ENCODE data around the gene KCNK3. TPM values are rescaled to one million over a fixed set of nuclear protein-coding genes. Genes with fewer than 3 reads are reported as not detected.
A peak's percentile ranks its signal among the peaks of the same experiment; 100 is the strongest.
"Not testable (repeated sequence)": the region's sequence is repeated elsewhere in the genome, so short reads cannot be mapped to it uniquely, and the experiment has no call there.

The KCNK3 gene
- total RNA-seq, 1 donor from 2014 or later = 4.1 TPM

DNA sequence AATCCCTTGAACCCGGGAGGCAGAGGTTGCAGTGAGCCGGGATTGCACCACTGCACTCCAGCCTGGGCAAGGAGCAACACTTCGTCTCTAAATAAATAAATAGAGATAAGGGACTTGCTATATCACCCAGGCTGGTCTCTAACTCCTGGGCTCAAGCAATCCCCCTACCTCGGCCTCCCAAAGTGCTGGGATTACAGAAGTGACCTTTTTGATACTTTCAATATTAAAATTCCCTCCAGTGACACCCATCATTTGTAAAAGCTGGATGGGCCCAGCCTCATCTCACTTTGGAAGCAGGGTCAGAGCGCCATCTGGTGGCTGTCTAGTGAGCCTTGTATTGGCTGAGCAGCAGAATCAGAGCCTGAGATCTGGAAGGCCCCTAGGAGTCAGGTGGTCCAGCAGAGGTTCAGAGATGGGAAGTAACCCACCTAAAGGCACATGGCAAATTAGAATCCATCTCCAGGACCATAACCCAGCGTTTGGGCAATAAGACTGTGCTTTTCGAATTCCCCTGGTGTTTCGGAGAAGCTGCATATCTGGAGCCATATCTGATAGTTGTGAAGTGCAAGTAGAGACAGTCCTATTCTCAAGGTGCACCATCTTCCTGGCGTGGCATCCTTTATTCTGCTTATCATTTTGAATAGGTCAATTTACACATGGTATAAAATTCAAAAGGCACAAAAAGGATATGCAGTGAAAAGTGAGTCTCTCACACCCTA lies 53.2 kb downstream of the KCNK3 start:
- DNase-seq (ENCODE audit: low spot score in 2 of 2) (peak in 1 of 2 donors; percentile 72), FAIRE-seq (no peak)

DNA sequence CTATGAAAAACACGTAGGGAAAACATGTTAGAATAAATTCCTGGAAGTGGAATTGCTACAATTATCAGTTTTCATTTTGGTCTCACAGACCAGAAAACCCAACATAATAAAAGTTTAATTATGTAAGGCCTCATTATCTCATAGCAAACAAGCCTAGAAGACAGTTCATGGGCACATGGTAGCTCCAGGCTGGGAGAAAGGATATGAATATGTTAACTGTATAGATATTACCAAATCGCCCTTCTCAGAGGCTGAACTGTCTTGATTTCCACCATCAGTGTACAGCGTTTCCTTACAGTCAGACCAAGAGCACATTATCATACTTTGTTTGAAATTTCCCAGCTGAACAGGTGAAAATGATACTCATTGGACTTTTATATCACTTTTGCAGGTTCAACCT lies 54.4 kb downstream of the KCNK3 start:
- FAIRE-seq = no peak
- no peak for DNase-seq (ENCODE audit: low spot score in 2 of 2)

DNA sequence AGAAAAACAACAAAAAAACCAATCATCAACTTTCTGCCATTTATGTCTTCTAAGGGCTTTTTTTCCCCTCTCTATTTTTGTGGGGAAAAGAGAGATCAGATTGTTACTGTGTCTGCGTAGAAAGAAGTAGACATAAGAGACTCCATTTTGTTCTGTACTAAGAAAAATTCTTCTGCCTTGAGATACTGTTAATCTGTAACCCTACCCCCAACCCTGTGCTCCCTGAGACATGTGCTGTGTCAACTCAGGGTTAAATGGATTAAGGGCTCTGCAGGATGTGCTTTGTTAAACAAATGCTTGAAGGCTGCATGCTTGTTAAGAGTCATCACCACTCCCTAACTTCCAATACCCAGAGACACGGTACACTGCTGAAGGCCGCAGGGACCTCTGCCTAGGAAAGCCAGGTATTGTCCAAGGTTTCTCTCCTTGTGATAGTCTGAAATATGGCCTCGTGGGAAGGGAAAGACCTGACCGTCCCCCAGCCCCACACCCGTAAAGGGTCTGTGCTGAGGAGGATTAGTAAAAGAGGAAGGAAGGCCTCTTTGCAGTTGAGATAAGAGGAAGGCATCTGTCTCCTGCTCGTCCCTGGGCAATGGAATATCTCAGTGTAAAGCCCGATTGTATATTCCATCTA lies 57.4 kb downstream of the KCNK3 start:
- FAIRE-seq; DNase-seq (ENCODE audit: low spot score in 2 of 2): not testable (repeated sequence)

DNA sequence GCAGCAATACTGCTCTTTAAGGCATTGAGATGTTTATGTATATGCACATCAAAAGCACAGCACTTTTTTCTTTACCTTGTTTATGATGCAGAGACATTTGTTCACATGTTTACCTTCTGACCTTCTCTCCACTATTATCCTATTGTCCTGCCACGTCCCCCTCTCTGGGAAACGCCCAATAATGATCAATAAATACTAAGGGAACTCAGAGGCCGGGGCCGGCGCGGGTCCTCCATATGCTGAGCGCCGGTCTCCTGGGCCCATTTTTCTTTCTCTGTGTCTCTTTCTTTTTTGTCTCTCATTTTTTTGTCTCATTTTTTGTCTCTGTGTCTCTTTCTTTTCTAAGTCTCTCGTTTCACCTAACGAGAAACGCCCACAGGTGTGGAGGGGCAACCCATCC lies 57.9 kb downstream of the KCNK3 start:
- DNase-seq (ENCODE audit: low spot score in 2 of 2); FAIRE-seq: not testable (repeated sequence)

DNA sequence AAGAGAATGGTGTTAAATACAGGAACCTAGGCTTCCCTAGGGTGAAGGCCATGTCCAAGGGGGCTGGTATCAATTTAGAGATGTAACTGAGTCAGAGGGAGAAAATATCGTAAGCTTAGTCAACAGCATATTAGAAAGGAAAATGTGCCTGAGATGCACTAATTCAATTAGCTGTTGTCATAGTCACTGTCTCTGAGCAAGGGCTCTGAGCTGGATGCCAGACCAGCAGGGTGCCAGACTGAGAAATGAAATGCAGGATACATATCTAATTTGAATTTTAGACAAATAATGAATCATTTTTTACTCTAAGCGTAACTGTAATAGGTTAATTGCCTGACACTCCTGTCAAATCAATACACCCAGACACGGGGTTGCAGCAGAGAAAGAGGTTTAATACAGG lies 60.1 kb downstream of the KCNK3 start:
- FAIRE-seq = no peak
- DNase-seq (ENCODE audit: low spot score in 2 of 2) = no peak

DNA sequence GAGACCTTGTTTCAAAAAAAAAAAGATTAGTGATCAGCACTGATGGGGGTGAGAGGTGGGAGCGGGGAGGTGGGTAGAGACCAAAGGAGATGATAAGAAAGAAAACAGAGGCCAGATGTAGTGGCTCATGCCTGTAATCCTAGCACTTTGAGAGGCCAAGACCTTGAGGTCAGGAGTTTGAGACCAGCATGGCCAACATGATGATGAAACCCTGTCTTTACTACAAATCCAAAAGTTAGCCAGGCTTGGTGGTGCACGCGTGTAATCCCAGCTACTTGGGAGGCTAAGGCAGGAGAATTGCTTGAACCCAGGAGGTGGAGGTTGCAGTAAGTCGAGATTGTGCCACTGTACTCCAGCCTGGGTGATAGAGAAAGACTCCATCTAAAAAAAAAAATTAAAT lies 62.0 kb downstream of the KCNK3 start:
- FAIRE-seq (no peak), DNase-seq (ENCODE audit: low spot score in 2 of 2) (no peak)

DNA sequence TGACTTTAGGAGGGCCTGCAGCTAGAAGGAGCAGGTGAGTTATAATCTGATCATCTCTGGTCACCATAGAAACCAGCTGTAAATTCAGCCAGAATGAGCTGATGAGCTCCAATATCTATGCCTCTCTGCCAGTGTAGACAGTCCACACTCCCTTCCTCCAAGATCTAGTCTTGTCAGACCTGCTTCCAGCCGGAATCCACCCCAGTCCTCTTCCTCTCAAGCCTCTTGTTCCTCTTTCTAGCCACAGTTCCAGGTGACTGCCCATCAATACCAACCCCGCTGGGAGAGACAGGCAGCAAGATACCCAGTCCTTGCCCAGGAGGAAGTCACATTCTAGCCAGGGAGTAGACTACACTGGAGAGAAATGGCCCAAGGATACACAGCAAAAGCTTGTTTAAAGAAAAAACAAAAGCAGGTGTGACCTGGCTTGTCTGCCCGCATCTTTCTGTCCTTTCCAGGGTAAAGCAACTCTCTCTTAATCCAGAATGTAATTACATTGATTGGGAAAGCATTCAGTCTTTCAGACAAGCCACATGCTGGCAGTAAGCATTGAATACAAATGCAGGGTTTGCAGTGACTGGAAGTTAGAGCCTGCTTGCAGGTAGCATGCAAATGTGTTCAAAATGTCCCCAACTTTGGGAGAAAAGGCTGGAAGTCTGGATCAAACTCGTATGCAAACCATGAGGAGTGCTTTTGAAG lies 62.6 kb downstream of the KCNK3 start:
- DNase-seq (ENCODE audit: low spot score in 2 of 2) (no peak), FAIRE-seq (no peak)

DNA sequence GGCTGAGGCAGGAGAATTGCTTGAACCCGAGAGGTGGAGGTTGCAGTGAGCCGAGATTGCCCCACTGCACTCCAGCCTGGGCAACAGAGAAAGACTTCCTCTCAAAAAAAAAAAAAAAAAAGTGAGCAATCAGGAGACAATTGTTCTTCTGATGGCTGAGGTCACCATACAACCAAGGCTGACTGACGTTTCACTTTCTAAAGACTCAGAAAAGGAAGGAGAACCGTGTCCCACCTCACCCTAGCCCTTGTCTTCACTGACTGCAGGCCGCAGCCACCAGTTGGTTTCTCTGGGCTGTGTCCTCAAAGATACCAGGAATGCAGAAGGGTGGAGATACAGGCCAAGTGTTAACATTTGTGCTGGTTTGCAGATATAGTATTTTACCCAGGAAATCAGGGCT lies 63.8 kb downstream of the KCNK3 start:
- FAIRE-seq (no peak), DNase-seq (ENCODE audit: low spot score in 2 of 2) (no peak)

DNA sequence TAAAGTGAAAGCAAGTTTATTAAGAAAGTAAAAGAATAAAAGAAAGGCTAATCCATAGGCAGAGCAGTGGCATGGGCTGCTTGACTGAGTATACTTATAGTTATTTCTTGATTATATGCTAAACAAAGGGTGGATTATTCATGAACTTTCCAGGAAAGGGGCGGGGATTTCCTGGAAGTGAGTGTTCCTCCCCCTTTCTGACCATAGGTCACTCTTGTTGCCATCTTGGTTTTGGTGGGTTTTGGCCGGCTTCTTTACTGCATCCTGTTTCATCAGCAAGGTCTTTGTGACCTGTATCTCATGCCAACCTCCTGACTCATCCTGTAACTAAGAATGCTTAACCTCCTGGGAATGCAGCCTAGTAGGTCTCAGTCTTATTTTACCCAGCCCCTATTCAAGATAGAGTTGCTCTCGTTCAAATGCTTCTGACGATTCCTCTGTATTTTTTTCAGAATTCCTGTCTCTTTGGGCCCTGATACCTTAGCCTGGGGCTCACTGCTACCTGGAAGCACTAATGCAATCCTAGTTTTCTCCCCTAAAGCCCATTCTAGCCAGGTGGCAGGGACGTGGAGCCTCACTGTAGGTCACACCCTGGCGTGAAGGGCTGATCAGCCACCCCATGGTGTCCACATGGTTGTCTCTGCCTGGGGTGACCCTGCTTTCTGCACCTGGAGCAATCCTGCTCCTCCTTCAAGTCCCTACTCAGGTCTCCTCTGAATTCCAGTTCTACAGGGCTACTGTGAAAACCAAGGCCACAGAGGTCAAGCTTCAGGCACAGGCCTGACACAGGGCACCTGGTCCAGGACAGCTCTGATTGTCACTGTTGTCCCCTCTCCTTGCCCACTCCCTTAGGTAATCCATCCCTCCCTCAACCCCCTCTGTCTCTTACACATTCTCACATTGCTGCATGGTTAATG lies 65.6 kb downstream of the KCNK3 start:
- FAIRE-seq = no peak
- no peak for DNase-seq (ENCODE audit: low spot score in 2 of 2)

DNA sequence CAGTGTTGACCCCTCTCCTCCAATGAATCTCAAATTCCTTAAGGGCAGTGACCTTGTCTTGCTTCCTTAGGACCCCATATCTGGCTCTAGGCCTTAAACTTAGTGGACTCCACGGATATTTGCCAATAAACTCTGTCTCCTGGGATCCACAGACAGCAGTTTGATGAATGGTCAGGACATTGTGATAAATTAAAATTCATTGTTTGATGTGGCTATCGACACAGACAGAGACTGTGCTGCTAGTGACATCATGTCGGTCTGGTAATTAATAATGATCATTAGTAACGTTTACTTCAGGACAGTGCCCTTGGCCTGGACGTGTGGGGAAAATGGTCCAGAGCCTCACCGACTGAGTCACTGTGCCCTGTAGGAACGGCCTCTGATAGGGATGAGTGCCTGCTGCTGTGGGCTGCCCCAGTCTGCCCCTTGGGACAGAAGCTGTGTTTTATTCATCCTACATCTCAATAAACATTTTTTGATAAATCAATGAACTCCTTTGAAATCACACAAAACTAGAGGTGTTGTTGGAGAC lies 66.3 kb downstream of the KCNK3 start:
- FAIRE-seq (no peak), DNase-seq (ENCODE audit: low spot score in 2 of 2) (no peak)

DNA sequence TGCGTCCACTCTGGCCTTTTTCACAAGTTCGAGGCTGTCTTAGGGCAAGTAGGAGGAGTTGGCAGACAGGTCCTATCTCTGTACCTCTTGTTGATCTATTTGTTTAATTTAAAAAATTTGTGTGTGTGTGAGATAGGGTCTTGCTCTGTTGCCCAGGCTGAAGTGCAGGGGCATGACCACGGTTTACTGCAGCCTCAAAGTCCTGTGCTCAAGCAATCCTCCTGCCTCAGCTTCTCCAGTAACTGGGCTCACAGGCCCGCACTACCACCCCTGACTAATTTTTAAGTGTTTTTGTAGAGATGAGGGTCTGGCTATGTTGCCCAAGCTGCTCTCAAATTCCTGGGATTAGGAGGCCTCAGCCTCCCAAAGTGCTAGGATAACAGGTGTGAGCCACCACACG lies 67.3 kb downstream of the KCNK3 start:
- DNase-seq (ENCODE audit: low spot score in 2 of 2) = no peak
- FAIRE-seq = no peak

DNA sequence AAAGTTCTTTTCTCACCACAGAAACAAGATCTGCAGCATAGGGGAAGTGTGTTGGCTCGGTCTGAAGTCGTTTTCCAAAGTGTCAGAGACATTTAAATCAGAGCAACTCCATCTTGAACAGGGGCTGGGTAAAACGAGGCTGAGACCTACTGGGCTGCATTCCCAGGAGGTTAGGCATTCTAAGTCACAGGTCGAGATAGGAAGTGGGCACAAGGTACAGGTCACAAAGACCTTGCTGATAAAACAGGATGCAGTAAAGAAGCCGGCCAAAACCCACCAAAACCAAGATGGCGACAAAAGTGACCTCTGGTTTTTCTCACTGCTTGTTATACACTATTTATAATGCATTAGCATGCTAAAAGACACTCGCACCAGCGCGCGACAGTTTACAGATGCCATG lies 68.5 kb downstream of the KCNK3 start:
- FAIRE-seq; DNase-seq (ENCODE audit: low spot score in 2 of 2): not testable (repeated sequence)

DNA sequence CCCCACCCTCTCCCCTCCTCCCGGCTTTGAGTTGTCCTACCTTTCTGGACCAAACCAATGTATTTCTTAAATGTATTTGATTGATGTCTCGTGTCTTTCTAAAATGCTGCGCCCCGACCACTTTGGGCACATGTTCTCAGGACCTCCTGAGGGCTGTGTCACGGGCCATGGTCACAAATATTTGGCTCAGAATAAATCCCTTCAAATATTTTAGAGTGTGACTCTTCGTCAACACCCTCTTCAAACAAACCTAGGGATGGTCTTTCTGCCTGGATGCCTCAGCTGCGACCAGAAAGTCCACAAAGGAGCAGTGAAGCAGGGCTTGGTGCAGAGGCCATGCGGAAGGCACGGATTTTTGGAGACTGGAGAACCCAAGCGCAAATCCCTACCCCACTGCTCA lies 70.5 kb downstream of the KCNK3 start:
- no peak for FAIRE-seq
- DNase-seq (ENCODE audit: low spot score in 2 of 2) = no peak

DNA sequence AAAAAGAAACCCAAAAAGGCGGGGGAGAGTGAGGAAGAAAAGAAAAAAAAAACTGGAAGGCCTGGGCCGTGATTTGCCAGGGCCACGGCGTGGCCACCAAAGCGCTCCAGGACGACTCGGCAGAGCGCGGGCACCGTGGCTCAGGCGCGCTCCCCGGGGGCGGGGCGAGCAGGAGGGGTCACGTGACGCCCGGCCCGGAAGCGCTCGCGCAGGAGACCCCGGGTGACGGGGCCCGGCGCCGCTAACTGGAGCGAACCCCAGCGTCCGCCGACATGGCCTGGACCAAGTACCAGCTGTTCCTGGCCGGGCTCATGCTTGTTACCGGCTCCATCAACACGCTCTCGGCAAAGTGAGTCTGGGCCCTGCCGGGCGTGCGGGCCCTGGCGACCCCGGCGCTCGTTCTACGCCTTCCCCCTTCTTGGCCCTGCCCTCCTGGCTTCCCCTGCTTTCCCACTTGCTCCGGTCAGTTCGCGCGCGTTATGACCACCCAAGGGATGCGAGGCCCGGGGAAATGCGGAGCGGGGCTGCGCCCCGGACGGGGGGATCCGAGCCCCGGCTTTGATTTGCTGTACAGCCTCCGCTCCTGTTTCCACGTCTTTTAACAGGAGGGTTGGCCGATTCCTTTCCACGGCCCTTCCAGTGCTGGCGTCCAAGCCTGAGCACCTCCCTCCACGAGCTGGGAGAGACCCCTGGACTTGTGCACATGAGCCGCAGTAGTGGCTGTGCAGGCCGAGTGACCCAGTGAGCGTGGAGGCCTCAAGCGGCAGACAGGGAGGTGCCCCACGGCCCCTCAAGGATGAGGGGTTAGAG lies 71.8 kb downstream of the KCNK3 start, which contains the start of gene SLC35F6:
Gene SLC35F6, plus strand, starts transcription at position 207 of the 810 bp plus-strand sequence. Its CDS starts 66 bp downstream, at position 273.
- DNase-seq (ENCODE audit: low spot score in 2 of 2) = peak; percentile 84 to 93
- FAIRE-seq = no peak

DNA sequence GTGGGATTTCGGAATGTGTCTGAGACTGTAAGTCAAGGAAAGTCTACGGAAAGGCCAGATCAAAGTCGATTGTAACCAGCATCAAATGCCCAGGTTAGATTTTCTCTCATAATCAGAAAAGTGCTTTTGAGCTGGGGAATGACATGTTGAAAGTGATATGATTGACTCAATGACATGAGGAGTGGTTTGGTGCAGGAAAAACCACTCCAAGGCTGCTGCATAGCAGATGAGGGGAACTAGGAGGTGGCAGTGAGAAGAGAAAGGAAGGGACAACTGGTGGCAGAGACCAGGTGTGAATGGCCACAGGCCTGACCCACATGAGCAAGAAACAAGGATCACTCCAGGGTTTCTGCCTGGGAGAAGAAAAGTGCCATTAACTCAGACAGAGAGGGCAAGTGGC lies 72.4 kb downstream of the KCNK3 start:
- DNase-seq (ENCODE audit: low spot score in 2 of 2) (no peak), FAIRE-seq (no peak)

DNA sequence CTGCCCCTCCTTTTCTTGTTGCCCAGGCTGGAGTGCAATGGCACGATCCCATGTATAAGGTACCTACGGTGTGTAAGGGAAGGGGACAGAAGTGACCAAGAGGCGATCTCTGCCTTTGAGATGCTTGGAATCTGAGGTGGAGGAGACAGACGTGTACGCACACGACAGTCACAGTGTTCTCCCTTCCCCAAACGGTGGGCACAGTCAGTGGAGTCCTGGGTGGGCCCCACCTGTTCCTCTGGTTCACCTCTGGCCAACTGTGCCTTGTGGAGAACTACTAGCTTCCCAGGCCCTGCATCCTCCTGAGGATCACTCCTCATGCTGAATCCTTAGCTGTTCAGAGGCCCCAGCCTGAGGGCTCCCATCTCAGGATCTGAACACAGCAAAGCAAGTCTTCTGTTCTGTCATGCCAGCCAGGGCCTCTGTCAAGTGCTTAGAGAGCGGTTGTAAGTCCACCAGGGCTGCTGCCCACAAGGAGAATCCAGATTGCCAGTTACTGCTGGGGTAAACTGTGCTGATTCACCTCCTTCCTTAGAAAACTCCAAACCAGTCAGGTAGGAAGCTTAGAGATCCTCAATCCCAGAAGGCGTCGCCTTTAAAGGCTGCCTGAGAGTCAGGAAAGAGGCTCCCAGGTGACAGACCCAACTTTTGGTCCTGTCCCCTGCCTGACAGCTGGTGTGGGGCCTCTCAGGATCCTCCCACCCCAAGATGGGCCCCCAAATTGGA lies 73.1 kb downstream of the KCNK3 start:
- no peak for FAIRE-seq
- DNase-seq (ENCODE audit: low spot score in 2 of 2) = no peak

DNA sequence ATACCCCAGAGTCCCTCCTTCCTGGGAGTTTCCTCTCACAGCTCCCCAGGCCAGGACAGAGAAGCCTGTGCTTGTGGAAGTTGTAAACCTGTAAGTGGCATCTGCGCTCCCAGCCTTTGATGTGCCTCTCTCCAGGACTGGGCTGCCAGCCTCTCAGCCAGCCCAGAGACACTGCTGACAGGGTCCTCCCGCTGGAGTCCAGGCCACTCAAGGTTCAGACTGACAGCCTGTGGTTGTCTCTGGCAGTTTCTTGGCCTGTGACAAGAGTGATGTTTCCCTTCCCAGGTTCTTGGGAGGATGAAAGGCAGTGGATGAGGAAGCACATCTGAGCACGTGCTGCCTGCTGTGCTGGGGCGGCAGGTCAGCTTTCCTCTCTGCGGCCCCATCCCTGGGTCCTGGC lies 74.6 kb downstream of the KCNK3 start:
- DNase-seq (ENCODE audit: low spot score in 2 of 2) = no peak
- FAIRE-seq = no peak

DNA sequence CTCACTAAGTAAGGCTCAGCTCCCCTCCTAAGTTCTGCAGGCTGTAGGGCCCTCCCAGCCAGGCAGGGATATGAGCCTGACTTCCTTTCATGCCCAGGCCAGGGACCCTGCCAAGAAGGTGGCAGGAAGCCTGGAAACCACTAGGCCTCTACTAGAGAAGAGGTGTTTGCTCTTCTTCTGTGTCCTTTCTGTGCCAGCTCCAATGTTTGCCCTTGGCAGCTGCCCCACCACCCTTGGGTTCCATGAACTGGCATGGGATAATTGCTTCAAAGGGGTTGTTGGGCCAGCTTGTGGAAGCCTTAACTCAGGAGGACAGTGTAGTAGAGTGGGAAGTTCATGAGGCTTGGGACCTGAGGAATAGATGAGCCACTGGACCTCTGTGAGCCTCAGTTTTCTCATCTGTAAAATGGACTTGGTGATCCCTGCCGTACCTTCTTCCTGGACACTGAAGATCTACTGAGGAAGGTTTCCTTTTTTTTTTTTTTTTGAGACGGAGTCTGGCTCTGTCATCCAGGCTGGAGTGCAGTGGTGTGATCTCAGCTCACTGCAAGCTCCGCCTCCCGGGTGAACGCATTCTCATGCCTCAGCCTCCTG lies 75.5 kb downstream of the KCNK3 start:
- FAIRE-seq (no peak), DNase-seq (ENCODE audit: low spot score in 2 of 2) (no peak)

DNA sequence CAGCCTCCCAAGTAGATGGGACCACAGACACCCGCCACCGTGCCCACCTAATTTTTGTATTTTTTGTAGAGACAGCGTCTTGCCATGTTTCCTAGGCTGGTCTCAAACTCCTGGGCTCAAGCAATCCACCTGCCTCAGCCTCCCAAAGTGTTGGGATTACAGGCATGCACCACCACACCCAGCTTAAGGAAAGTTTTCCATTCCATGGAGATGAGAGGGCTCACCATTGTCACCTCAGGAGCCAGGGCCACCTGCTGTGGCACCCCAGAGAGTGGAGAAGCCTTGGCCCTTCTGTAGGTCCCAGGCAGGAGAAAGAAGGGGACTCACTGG lies 76.2 kb downstream of the KCNK3 start:
- DNase-seq (ENCODE audit: low spot score in 2 of 2) (no peak), FAIRE-seq (no peak)

Data from frontal cortex (tissue), 4 donors.